Liver (tissue), 9 donors: Measurements from ENCODE around the gene FRMD5. TPM values are rescaled to one million over a fixed set of nuclear protein-coding genes. Genes with fewer than 3 reads are reported as not detected.

ENCODE experiments used
- DNase-seq: peaks from one replicate; pipeline ENCODE4 v3.0.0-alpha.2; 2017; ENCODE audit warnings: low spot score
- H3K27ac ChIP-seq, 2 donors: one replicate each; pipeline ENCODE4 v1.7.0; 2013; ENCODE audit warnings: inconsistent platforms in 2 of 2, low read length in 2 of 2, control low read depth in 1 of 2, low read depth in 1 of 2, mild to moderate bottlenecking in 1 of 2
- H3K27me3 ChIP-seq, 4 donors: one replicate each; pipeline versions ENCODE4 v1.6.1 to v1.7.0; 2013; ENCODE audit warnings: low read length in 3 of 4, inconsistent platforms in 1 of 4, mild to moderate bottlenecking in 1 of 4, moderate library complexity in 1 of 4; ENCODE audit not compliant: control insufficient read depth in 4 of 4, insufficient read depth in 4 of 4
- H3K36me3 ChIP-seq, 4 donors: one replicate each; pipeline versions ENCODE4 v1.6.1 to v1.7.0; 2013; ENCODE audit warnings: low read length in 3 of 4, mild to moderate bottlenecking in 3 of 4, low read depth in 1 of 4, moderate library complexity in 1 of 4; ENCODE audit not compliant: control insufficient read depth in 4 of 4, insufficient read depth in 3 of 4
- H3K4me1 ChIP-seq, 4 donors: one replicate each; pipeline versions ENCODE4 v1.6.1 to v1.7.0; 2013; ENCODE audit warnings: low read length in 3 of 4, mild to moderate bottlenecking in 3 of 4, moderate library complexity in 1 of 4; ENCODE audit not compliant: control insufficient read depth in 4 of 4, insufficient read depth in 4 of 4
- H3K4me3 ChIP-seq, 3 donors: one replicate each; pipeline versions ENCODE4 v1.6.1 to v1.7.0; 2013; ENCODE audit warnings: low read length in 3 of 3, control low read depth in 1 of 3, low read depth in 1 of 3, mild to moderate bottlenecking in 1 of 3
- H3K9ac ChIP-seq, 2 donors: one replicate each; pipeline ENCODE4 v1.7.0; 2013; ENCODE audit warnings: low read length in 2 of 2, mild to moderate bottlenecking in 2 of 2, moderate library complexity in 2 of 2, control low read depth in 1 of 2, low read depth in 1 of 2
- H3K9me3 ChIP-seq, 4 donors: one replicate each; pipeline versions ENCODE4 v1.6.1 to v1.7.0; 2013; ENCODE audit warnings: low read length in 3 of 4; ENCODE audit not compliant: control insufficient read depth in 4 of 4
- ATF3 ChIP-seq: IDR thresholded peaks from 2 replicates; pipeline ENCODE4 v1.6.1; 2016; ENCODE audit warnings: antibody characterized with exemption
- CTCF ChIP-seq: fragments of 150-350 bp; IDR thresholded peaks from 2 replicates; pipeline ENCODE4 v1.5.1; 2017; ENCODE audit warnings: improper control_type of control experiment, low read depth, low read length; ENCODE audit not compliant: missing input control
- EGR1 ChIP-seq, 2 donors: IDR thresholded peaks; 2 replicates each; pipeline ENCODE4 v1.6.1; 2016 to 2018; ENCODE audit warnings: antibody characterized with exemption in 2 of 2, low read depth in 2 of 2
- FOXA1 ChIP-seq: IDR thresholded peaks from 2 replicates; pipeline ENCODE4 v1.6.1; 2016; ENCODE audit warnings: antibody characterized with exemption
- FOXA2 ChIP-seq: IDR thresholded peaks from 2 replicates; pipeline ENCODE4 v1.6.1; 2016; ENCODE audit warnings: antibody characterized with exemption
- GABPA ChIP-seq, 2 donors: IDR thresholded peaks in 1 of 2; conservative IDR thresholded peaks in 1 of 2; 2 replicates each; pipeline ENCODE4 v1.6.1; 2016; ENCODE audit warnings: antibody characterized with exemption in 2 of 2, mild to moderate bottlenecking in 1 of 2, moderate library complexity in 1 of 2
- HNF4A ChIP-seq, 2 donors: conservative IDR thresholded peaks; 2 replicates each; pipeline ENCODE4 v1.6.1; 2016; ENCODE audit warnings: antibody characterized with exemption in 2 of 2, mild to moderate bottlenecking in 2 of 2
- HNF4G ChIP-seq: IDR thresholded peaks from 2 replicates; pipeline ENCODE4 v1.6.1; 2016; ENCODE audit warnings: antibody characterized with exemption
- MAX ChIP-seq: IDR thresholded peaks from 2 replicates; pipeline ENCODE4 v1.6.1; 2016; ENCODE audit warnings: antibody characterized with exemption
- REST ChIP-seq: IDR thresholded peaks from 2 replicates; pipeline ENCODE4 v1.6.1; 2016; ENCODE audit warnings: antibody characterized with exemption, mild to moderate bottlenecking
- RXRA ChIP-seq, 2 donors: IDR thresholded peaks; 2 replicates each; pipeline ENCODE4 v1.6.1; 2017 to 2018; ENCODE audit warnings: antibody characterized with exemption in 2 of 2, mild to moderate bottlenecking in 1 of 2
- TAF1 ChIP-seq: conservative IDR thresholded peaks from 2 replicates; pipeline ENCODE4 v1.6.1; 2016; ENCODE audit warnings: antibody characterized with exemption, mild to moderate bottlenecking
- YY1 ChIP-seq: IDR thresholded peaks from 2 replicates; pipeline ENCODE4 v1.6.1; 2016; ENCODE audit warnings: antibody characterized with exemption, mild to moderate bottlenecking
- WGBS: extraction: QIAGEN DNeasy Blood & Tissue Kit; methylation state at CpG from one replicate; pipeline ENCODE4 v1.1.7; 2013; 5-methylcytosine and 5-hydroxymethylcytosine counted together
- polyA plus RNA-seq, 2 donors: library from polyadenylated mRNA; stranded (reverse) in 1 of 2; unstranded in 1 of 2; fragments of 200-250 nt in 1 of 2; fragments of >200 nt in 1 of 2; fragmentation: Nextera tagmentation in 1 of 2; extraction: Ambion mirVana in 1 of 2; gene quantifications; one replicate each; pipeline versions ENCODE4 v1.2.1 to v1.2.3, GENCODE V29; 2013 to 2015
- total RNA-seq, 2 donors: library from RNA; depleted of rRNA; stranded (reverse); fragments of >200 nt; gene quantifications; one replicate each; pipeline ENCODE4 v1.2.3, GENCODE V29; 2014
- donor health status: healthy.
- donor health status: healthy.
- donor health status: healthy.
- donor health status: healthy.
- donor health status: healthy.

The FRMD5 gene
- total and polyA plus RNA-seq, 4 donors, result 0.01 to 0.25 TPM; not detected in 2

- TF ChIP-seq GABPA (IDR thresholded peaks at IDR 0.05 in 1 of 2, conservative IDR thresholded peaks at IDR 0.05 in 1 of 2) (no peak), HNF4G (no peak), EGR1 (IDR thresholded peaks at IDR 0.05; ENCODE audit: low read depth in 2 of 2) (no peak), TAF1 (no peak), RXRA (IDR thresholded peaks at IDR 0.05) (no peak)
Observed at GRCh38 chr15:44101286-44101685, 93.8 kb downstream of the FRMD5 start (continued).

GRCh38 chr15:44099671-44100070 is 95.4 kb downstream of the FRMD5 start:
- no peaks in the 10 kb centered on the region for H3K9me3 ChIP-seq
- no peaks in the 10 kb centered on the region for H3K36me3 ChIP-seq
- no peak for DNase-seq
- H3K27ac ChIP-seq, result no peak overlapping the region
- no peak overlapping the region for H3K4me3 ChIP-seq
- no peaks in the 10 kb centered on the region for H3K27me3 ChIP-seq
- H3K9ac ChIP-seq, result no peak overlapping the region
- peaks cover 0 to 9% (median 2%) of the 10 kb centered on the region in 4 donors for H3K4me1 ChIP-seq
- WGBS, result 76% methylated on average over 1 of the region's 1 CpG
- TF ChIP-seq FOXA1 (no peak), MAX (no peak), YY1 (no peak), RXRA (IDR thresholded peaks at IDR 0.05) (no peak), REST (no peak), FOXA2 (no peak)

- DNase-seq, result no peak
- Histone ChIP-seq H3K4me3 (no peak overlapping the region), H3K9me3 (no peaks in the 10 kb centered on the region), H3K36me3 (no peaks in the 10 kb centered on the region), H3K4me1 (peaks cover 0 to 9% (median 2%) of the 10 kb centered on the region in 4 donors), H3K27ac (no peak overlapping the region), H3K27me3 (no peaks in the 10 kb centered on the region), H3K9ac (no peak overlapping the region)
- 39% methylated on average over 3 of the region's 3 CpGs for WGBS
- no peak for TF ChIP-seq ATF3
Observed at GRCh38 chr15:44097552-44097951, 97.5 kb downstream of the FRMD5 start.

- H3K27ac ChIP-seq, result no peak overlapping the region
- 94% methylated on average over 3 of the region's 3 CpGs for WGBS
- H3K4me1 ChIP-seq, result peaks cover 0 to 9% (median 2%) of the 10 kb centered on the region in 4 donors
- H3K4me3 ChIP-seq, result no peak overlapping the region
- no peaks in the 10 kb centered on the region for H3K36me3 ChIP-seq
- TF ChIP-seq HNF4G (no peak), HNF4A (conservative IDR thresholded peaks at IDR 0.05) (peak in 1 of 2 donors; percentile 5), ATF3 (no peak), FOXA1 (no peak), MAX (no peak), CTCF (no peak)
- H3K27me3 ChIP-seq, result no peaks in the 10 kb centered on the region
- DNase-seq, result no peak
- H3K9me3 ChIP-seq, result no peaks in the 10 kb centered on the region
- no peak overlapping the region for H3K9ac ChIP-seq
Observed at GRCh38 chr15:44096596-44096995, 98.5 kb downstream of the FRMD5 start.
